22Rv1 (cell line): ENCODE data around the gene POLR2J.

Experiments
- CTCF ChIP-seq: fragments of 450-650 bp; IDR thresholded peaks from 2 replicates; pipeline ENCODE4 v1.5.1; 2017; ENCODE audit warnings: mild to moderate bottlenecking
- ZFX ChIP-seq: fragments of 450-650 bp; IDR thresholded peaks from 2 replicates; pipeline ENCODE4 v1.6.1; 2017; ENCODE audit warnings: antibody characterized with exemption, borderline replicate concordance

GRCh38 chr7:102472126-102473041, 6.3 kb downstream of the POLR2J start:
- TF ChIP-seq CTCF (no peak), ZFX (no peak)
